Mesendoderm (in vitro differentiated cells): ENCODE data around the gene MOGAT1.

Experiments
- DNase-seq: peaks from one replicate; pipeline ENCODE4 v3.0.0; 2013
- H2AK5ac ChIP-seq: 2 replicates; pipeline ENCODE4 v1.6.1; 2013; ENCODE audit warnings: low read length, inconsistent platforms
- H2BK120ac ChIP-seq: 2 replicates; pipeline ENCODE4 v1.6.1; 2013; ENCODE audit warnings: low read depth, mild to moderate bottlenecking, low read length, moderate library complexity, mixed read lengths
- H2BK15ac ChIP-seq: replicated peaks from 2 replicates; pipeline ENCODE4 v1.6.1; 2013; ENCODE audit warnings: low read depth, mild to moderate bottlenecking, moderate library complexity
- H2BK5ac ChIP-seq: 2 replicates; pipeline ENCODE4 v1.6.1; 2013; ENCODE audit warnings: low read length, inconsistent platforms
- H3K18ac ChIP-seq: 2 replicates; pipeline ENCODE4 v1.6.1; 2013; ENCODE audit warnings: mild to moderate bottlenecking, low read length, mixed read lengths
- H3K23ac ChIP-seq: one replicate; pipeline ENCODE4 v1.6.1; 2013; ENCODE audit warnings: low read length
- H3K27ac ChIP-seq: 2 replicates; pipeline ENCODE4 v1.5.1; 2013; ENCODE audit warnings: low read depth, mild to moderate bottlenecking, inconsistent platforms, low read length, moderate library complexity
- H3K27me3 ChIP-seq: 2 replicates; pipeline ENCODE4 v1.6.1; 2013; ENCODE audit warnings: low read length, control low read depth, mild to moderate bottlenecking, inconsistent platforms; ENCODE audit not compliant: insufficient read depth, poor library complexity
- H3K36me3 ChIP-seq: 2 replicates; pipeline ENCODE4 v1.6.1; 2013; ENCODE audit warnings: low read length, inconsistent platforms; ENCODE audit not compliant: control insufficient read depth, insufficient read depth
- H3K4ac ChIP-seq: one replicate; pipeline ENCODE4 v1.6.1; 2013; ENCODE audit warnings: low read depth, mild to moderate bottlenecking, low read length, moderate library complexity
- H3K4me1 ChIP-seq: 2 replicates; pipeline ENCODE4 v1.6.1; 2013; ENCODE audit warnings: low read depth, low read length, inconsistent platforms; ENCODE audit not compliant: control insufficient read depth
- H3K4me2 ChIP-seq: 2 replicates; pipeline ENCODE4 v1.6.1; 2013; ENCODE audit warnings: low read length
- H3K4me3 ChIP-seq: 2 replicates; pipeline ENCODE4 v1.5.1; 2013; ENCODE audit warnings: mild to moderate bottlenecking, low read length
- H3K56ac ChIP-seq: one replicate; pipeline ENCODE4 v1.6.1; 2013; ENCODE audit warnings: low read length
- H3K79me1 ChIP-seq: 2 replicates; pipeline ENCODE4 v1.6.1; 2013; ENCODE audit warnings: low read length, inconsistent platforms
- H3K79me2 ChIP-seq: 2 replicates; pipeline ENCODE4 v1.6.1; 2013; ENCODE audit warnings: mild to moderate bottlenecking, low read length; ENCODE audit not compliant: control insufficient read depth, insufficient read depth
- H3K9ac ChIP-seq: 2 replicates; pipeline ENCODE4 v1.6.1; 2013; ENCODE audit warnings: low read length, inconsistent platforms
- H4K5ac ChIP-seq: one replicate; pipeline ENCODE4 v1.6.1; 2013; ENCODE audit warnings: low read length
- H4K8ac ChIP-seq: one replicate; pipeline ENCODE4 v1.6.1; 2013; ENCODE audit warnings: low read depth, mild to moderate bottlenecking, control low read depth, low read length, moderate library complexity
- WGBS: extraction: QIAGEN DNeasy Blood & Tissue Kit; methylation state at CpG from one replicate; pipeline ENCODE4 v1.1.7; 2013; ENCODE audit warnings: low lambda C conversion rate, missing lambda C conversion rate; ENCODE audit not compliant: insufficient coverage; ENCODE audit errors: extremely low coverage; 5-methylcytosine and 5-hydroxymethylcytosine counted together

The MOGAT1 gene

DNA sequence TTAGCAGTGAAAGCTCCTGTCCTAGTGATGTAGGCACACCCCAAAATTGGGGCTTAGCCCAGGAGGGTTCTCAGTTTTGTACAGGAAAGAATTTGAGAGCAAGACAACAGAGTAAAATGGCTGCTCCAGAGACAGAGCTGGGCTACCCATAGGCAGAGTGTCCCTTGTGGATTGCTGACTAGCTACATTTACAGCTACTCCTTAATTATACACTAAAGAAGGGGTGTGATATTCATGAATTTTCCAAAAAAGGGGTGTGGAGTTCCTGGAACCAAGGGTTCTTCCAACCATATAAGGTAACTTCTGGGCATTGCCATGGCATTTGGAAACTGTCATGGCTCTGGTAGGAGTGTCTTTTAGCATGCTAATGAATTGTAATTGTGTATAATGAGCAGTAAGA, 52.8 kb downstream of the MOGAT1 start:
- no peak overlapping the region for H2BK5ac ChIP-seq

DNA sequence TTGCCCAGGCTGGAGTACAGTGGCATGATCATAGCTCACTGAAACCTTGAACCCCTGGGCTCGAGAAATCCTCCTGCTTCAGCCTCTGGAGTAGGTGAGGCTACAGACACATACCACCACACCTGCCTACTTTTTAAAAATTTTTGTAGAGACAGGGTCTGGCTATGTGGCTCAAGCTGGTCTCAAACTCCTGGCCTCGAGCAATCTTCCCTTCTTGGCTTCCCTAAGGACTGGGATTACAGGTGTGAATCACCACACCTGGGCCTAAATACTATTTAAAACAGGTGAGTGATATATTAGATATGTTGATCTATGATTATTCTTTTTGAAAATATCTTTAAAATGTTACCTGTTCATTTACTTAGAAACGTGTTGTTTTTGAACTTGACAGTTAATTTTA, 57.2 kb downstream of the MOGAT1 start:
- no peak overlapping the region for H4K5ac ChIP-seq
- H3K4me1 ChIP-seq = no peaks in the 10 kb centered on the region
- no peak overlapping the region for H4K8ac ChIP-seq
- no peaks in the 10 kb centered on the region for H3K79me2 ChIP-seq
- no peak overlapping the region for H3K23ac ChIP-seq
- H2AK5ac ChIP-seq = no peak overlapping the region
- H3K4ac ChIP-seq = no peak overlapping the region
- no CpG with 5 or more reads among the region's 3 CpGs for WGBS
- no peak overlapping the region for H3K56ac ChIP-seq
- no peak overlapping the region for H3K18ac ChIP-seq
- no peaks in the 10 kb centered on the region for H3K79me1 ChIP-seq
- no peak overlapping the region for H3K4me2 ChIP-seq
- H3K36me3 ChIP-seq = no peaks in the 10 kb centered on the region
- no peak for DNase-seq
- H3K4me3 ChIP-seq = no peak overlapping the region
- H2BK15ac ChIP-seq = no peak overlapping the region
- no peak overlapping the region for H3K9ac ChIP-seq
- no peak overlapping the region for H2BK5ac ChIP-seq
- no peaks in the 10 kb centered on the region for H3K27me3 ChIP-seq
- no peak overlapping the region for H2BK120ac ChIP-seq
- H3K27ac ChIP-seq = no peak overlapping the region

More for the DNA sequence above, 52.8 kb downstream of the MOGAT1 start:
- Histone ChIP-seq H3K18ac (no peak overlapping the region), H3K27me3 (no peaks in the 10 kb centered on the region), H3K9ac (no peak overlapping the region), H3K79me1 (no peaks in the 10 kb centered on the region), H3K27ac (no peak overlapping the region), H3K79me2 (no peaks in the 10 kb centered on the region), H3K4me1 (no peaks in the 10 kb centered on the region), H3K4me3 (no peak overlapping the region), H4K5ac (no peak overlapping the region), H2BK15ac (no peak overlapping the region), H2BK120ac (no peak overlapping the region), H3K23ac (no peak overlapping the region), H3K36me3 (no peaks in the 10 kb centered on the region), H3K4me2 (no peak overlapping the region), H4K8ac (no peak overlapping the region), H3K4ac (no peak overlapping the region), H3K56ac (no peak overlapping the region), H2AK5ac (no peak overlapping the region)
- DNase-seq = no peak

DNA sequence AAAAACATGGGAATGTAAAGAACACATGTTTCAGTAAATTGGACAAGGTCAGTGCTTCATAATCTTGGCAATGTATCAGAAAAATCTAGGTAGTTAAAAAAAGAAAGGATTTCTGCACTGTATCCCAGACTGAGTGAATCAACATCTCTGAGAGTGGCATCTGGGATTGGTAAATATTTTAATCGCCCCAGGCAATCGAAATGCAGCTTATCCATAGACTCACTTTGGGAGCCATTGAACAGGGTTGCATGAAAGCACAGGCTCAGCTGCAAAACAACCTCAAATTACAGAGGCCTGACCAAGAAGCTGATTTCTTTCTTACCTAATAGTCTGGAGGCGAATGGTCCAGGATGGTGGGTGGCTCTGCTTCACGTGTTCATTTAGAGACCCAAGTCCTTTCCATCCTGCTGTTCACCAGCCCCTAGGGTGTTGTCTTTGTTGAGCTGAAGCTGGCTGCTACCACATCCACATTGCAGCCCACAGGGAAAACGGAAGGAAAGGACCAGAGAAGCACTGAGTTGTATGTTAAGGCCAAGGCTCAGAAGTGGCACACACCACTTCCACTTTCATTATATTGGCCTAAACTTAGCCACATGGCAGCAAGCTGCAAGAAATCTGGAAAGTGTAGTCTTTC, 59.0 kb downstream of the MOGAT1 start:
- H3K9ac ChIP-seq = no peak overlapping the region
- no peak overlapping the region for H3K4ac ChIP-seq
- no peak overlapping the region for H2BK120ac ChIP-seq
- H4K5ac ChIP-seq = no peak overlapping the region
- no peak overlapping the region for H2BK5ac ChIP-seq
- WGBS = no CpG with 5 or more reads among the region's 5 CpGs
- no peak overlapping the region for H3K27ac ChIP-seq
- no peaks in the 10 kb centered on the region for H3K27me3 ChIP-seq
- no peak overlapping the region for H2BK15ac ChIP-seq
- H3K4me1 ChIP-seq = no peaks in the 10 kb centered on the region
- H4K8ac ChIP-seq = no peak overlapping the region
- no peaks in the 10 kb centered on the region for H3K79me2 ChIP-seq
- no peaks in the 10 kb centered on the region for H3K36me3 ChIP-seq
- H3K56ac ChIP-seq = no peak overlapping the region
- no peak overlapping the region for H3K23ac ChIP-seq
- H3K4me3 ChIP-seq = no peak overlapping the region
- H3K79me1 ChIP-seq = no peaks in the 10 kb centered on the region
- no peak overlapping the region for H3K18ac ChIP-seq
- H3K4me2 ChIP-seq = no peak overlapping the region
- H2AK5ac ChIP-seq = no peak overlapping the region
- no peak for DNase-seq

DNA sequence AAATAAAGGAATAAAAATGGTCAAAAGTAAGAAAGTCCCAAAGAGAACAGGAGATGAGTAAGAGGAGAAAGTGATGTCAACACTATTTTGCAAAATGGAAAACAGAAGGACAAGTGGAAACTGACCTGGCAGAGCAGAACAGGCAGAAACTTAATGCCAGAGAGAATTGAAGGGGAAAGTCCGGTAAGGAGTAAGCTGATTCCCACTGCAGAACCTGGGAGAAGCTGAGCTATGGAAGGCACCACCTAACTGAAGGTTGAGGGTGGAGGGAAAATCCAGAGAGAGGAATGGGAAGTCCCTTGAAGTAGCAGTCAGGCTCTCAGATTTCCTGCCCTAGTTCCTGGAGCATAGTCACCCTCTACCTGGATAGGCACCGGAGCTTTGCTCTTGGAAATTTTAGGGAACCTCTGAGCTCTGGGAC, 59.8 kb downstream of the MOGAT1 start:
- no peak for DNase-seq
- Histone ChIP-seq H3K4me1 (no peaks in the 10 kb centered on the region), H3K36me3 (no peaks in the 10 kb centered on the region), H3K9ac (no peak overlapping the region), H3K79me2 (no peaks in the 10 kb centered on the region), H3K4me2 (no peak overlapping the region), H3K56ac (no peak overlapping the region), H2BK120ac (no peak overlapping the region), H3K27me3 (no peaks in the 10 kb centered on the region), H3K79me1 (no peaks in the 10 kb centered on the region), H3K23ac (no peak overlapping the region), H4K8ac (no peak overlapping the region), H3K4me3 (no peak overlapping the region), H2BK15ac (no peak overlapping the region), H2AK5ac (no peak overlapping the region), H3K27ac (no peak overlapping the region), H3K4ac (no peak overlapping the region), H4K5ac (no peak overlapping the region), H2BK5ac (no peak overlapping the region), H3K18ac (no peak overlapping the region)
- no CpG with 5 or more reads among the region's 2 CpGs for WGBS

DNA sequence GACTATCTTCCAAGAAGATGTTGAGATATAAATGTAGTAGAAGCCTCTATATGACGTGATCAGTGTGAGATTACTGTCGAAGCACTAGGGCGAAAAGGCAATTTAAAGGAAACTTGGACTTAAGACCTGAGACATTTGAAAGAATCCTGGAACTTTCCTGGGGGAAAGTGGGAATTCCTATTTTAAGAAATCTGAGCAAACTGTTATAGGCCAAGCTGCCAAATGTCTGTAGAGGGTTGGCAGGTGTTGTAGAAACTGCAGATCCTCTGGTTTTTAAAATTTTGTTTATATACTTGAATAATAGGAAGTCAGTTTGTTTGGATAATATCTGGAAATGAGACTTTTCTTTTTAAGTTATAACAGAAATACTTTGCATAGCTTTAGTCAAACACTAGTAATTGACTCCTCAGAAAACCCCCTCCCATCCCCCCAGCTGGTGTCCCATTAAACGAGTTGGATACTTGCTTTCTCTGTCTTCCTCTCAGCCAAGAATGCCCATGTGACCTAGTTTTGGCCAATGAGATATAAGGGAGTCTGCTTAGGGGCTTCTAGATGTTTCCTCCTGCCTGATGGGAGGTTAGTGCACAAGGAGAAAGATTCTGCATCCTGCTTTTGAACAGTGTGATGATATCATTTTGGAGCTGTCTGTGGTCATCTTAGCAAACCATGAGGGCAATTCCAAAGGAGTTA, 61.2 kb downstream of the MOGAT1 start:
- H3K23ac ChIP-seq = no peak overlapping the region
- H3K4ac ChIP-seq = no peak overlapping the region
- no peak overlapping the region for H2BK120ac ChIP-seq
- H2AK5ac ChIP-seq = no peak overlapping the region
- no peak overlapping the region for H3K4me2 ChIP-seq
- H3K56ac ChIP-seq = no peak overlapping the region
- no peak overlapping the region for H4K5ac ChIP-seq
- WGBS = no CpG with 5 or more reads among the region's 4 CpGs
- no peak overlapping the region for H2BK15ac ChIP-seq
- no peaks in the 10 kb centered on the region for H3K79me1 ChIP-seq
- H3K18ac ChIP-seq = no peak overlapping the region
- H3K27me3 ChIP-seq = no peaks in the 10 kb centered on the region
- H3K27ac ChIP-seq = no peak overlapping the region
- H3K9ac ChIP-seq = no peak overlapping the region
- DNase-seq = no peak
- H3K4me1 ChIP-seq = no peaks in the 10 kb centered on the region
- H3K79me2 ChIP-seq = no peaks in the 10 kb centered on the region
- H4K8ac ChIP-seq = no peak overlapping the region
- H3K4me3 ChIP-seq = no peak overlapping the region
- H3K36me3 ChIP-seq = no peaks in the 10 kb centered on the region
- no peak overlapping the region for H2BK5ac ChIP-seq

DNA sequence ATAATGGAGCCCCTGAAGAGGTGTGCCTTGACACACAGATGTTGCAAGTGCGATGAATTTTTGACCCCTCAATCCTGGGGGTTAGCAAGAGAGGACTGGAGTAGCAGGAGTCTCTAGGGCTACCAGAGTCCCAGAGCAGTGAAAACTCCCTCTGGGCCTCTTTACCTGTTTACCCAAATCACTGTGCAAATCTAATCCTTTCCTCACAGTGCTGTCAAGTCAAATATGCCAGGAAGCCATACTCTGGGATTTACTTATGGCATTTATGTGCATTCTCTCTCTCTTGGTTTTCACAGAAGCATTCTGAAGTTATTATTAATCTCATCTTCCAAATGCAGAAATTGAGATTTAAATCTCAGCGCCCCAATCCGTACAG, 62.0 kb downstream of the MOGAT1 start:
- Histone ChIP-seq H3K4me3 (no peak overlapping the region), H3K4me2 (no peak overlapping the region), H3K27me3 (no peaks in the 10 kb centered on the region), H3K9ac (no peak overlapping the region), H3K27ac (no peak overlapping the region), H3K79me1 (no peaks in the 10 kb centered on the region), H3K4ac (no peak overlapping the region), H2BK15ac (no peak overlapping the region), H3K23ac (no peak overlapping the region), H4K8ac (no peak overlapping the region), H3K36me3 (no peaks in the 10 kb centered on the region), H3K4me1 (no peaks in the 10 kb centered on the region), H3K56ac (no peak overlapping the region), H2AK5ac (no peak overlapping the region), H3K79me2 (no peaks in the 10 kb centered on the region), H2BK120ac (no peak overlapping the region), H3K18ac (no peak overlapping the region), H2BK5ac (no peak overlapping the region), H4K5ac (no peak overlapping the region)
- no peak for DNase-seq
- no CpG with 5 or more reads among the region's 3 CpGs for WGBS
